Lower leg skin (tissue), 3 donors: Measurements from ENCODE around the gene SZT2.

ENCODE experiments used
- POLR2A ChIP-seq, 2 donors: fragments of 450-650 bp; IDR thresholded peaks; one replicate each; pipeline ENCODE4 v1.6.1; 2016 to 2017; ENCODE audit warnings: antibody characterized with exemption in 2 of 2, mild to moderate bottlenecking in 1 of 2, moderate library complexity in 1 of 2
- TF ChIP-seq, protein P1 (sequence below), 3 donors: fragments of 450-650 bp; IDR thresholded peaks; one replicate each; pipeline ENCODE4 v1.5.1; 2016; ENCODE audit warnings: antibody characterized with exemption in 3 of 3, mild to moderate bottlenecking in 3 of 3, moderate library complexity in 2 of 3

DNA sequence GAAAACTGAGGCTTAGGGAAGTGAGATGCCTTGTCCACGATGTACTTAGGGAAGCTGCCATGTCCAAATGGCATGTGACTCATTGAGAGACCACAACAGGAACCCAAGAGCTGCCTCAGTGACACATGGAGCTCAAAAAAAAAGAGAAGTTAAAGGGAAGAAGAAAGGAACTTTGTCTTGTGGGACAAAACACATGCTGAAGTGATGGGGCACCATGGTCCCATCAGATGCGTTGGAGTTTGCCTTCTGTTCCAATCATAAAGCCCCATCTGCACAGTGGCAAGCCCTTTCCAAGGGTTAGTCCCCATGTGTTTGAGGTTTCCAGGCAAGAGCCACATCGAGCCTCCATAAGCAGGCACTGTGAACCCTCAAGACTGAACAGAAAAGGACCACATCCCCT is 8.1 kb upstream of the SZT2 start:
- TF ChIP-seq, protein P1, sequence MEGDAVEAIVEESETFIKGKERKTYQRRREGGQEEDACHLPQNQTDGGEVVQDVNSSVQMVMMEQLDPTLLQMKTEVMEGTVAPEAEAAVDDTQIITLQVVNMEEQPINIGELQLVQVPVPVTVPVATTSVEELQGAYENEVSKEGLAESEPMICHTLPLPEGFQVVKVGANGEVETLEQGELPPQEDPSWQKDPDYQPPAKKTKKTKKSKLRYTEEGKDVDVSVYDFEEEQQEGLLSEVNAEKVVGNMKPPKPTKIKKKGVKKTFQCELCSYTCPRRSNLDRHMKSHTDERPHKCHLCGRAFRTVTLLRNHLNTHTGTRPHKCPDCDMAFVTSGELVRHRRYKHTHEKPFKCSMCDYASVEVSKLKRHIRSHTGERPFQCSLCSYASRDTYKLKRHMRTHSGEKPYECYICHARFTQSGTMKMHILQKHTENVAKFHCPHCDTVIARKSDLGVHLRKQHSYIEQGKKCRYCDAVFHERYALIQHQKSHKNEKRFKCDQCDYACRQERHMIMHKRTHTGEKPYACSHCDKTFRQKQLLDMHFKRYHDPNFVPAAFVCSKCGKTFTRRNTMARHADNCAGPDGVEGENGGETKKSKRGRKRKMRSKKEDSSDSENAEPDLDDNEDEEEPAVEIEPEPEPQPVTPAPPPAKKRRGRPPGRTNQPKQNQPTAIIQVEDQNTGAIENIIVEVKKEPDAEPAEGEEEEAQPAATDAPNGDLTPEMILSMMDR (IDR thresholded peaks at IDR 0.05) = no peak
- TF ChIP-seq POLR2A (IDR thresholded peaks at IDR 0.05) = no peak
